AG10803 (cell line): ENCODE measurements around the gene KRT222.

Experiments
- DNase-seq: peaks from one replicate; pipeline ENCODE4 v3.0.0; 2010; ENCODE audit warnings: low read depth
- H3K4me3 ChIP-seq: 2 replicates; pipeline ENCODE4 v1.5.1; 2011; ENCODE audit warnings: mild to moderate bottlenecking, low read length, control low read depth
- TF ChIP-seq, protein P1 (sequence below): conservative IDR thresholded peaks from 2 replicates; pipeline ENCODE4 v1.5.1; 2011; ENCODE audit warnings: mild to moderate bottlenecking, low read length, control low read depth, inconsistent platforms

The KRT222 gene

DNA sequence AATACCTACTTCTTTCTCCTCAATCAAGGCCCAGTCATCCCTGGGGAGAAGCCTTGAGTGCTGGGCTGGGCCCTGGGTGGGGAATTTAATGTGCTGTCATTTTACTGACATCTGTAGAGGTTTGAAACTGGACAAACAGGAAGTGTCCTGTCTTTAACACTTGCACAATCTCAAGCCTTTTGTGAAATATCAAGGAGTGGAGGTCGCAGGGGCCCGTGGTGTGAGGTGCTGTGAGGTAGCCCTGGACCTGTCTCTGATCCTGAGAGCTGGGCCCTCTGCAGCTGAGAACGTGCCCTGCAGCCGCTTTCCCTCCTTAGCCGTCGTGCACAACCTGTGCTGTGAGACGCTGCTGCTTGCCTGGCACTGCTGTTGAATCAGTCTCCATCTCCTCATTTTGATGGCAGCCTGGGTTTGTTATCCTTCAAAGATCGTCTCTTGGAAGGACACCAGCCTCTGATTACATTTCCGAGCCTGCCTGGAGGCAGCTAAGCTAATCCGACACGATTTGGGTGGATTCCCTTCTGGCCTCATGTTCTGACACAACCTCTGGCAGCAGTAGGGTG, 47.2 kb downstream of the KRT222 start:
- no peak overlapping the region for H3K4me3 ChIP-seq
- DNase-seq, result no peak
- TF ChIP-seq, protein P1, sequence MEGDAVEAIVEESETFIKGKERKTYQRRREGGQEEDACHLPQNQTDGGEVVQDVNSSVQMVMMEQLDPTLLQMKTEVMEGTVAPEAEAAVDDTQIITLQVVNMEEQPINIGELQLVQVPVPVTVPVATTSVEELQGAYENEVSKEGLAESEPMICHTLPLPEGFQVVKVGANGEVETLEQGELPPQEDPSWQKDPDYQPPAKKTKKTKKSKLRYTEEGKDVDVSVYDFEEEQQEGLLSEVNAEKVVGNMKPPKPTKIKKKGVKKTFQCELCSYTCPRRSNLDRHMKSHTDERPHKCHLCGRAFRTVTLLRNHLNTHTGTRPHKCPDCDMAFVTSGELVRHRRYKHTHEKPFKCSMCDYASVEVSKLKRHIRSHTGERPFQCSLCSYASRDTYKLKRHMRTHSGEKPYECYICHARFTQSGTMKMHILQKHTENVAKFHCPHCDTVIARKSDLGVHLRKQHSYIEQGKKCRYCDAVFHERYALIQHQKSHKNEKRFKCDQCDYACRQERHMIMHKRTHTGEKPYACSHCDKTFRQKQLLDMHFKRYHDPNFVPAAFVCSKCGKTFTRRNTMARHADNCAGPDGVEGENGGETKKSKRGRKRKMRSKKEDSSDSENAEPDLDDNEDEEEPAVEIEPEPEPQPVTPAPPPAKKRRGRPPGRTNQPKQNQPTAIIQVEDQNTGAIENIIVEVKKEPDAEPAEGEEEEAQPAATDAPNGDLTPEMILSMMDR, result no peak

DNA sequence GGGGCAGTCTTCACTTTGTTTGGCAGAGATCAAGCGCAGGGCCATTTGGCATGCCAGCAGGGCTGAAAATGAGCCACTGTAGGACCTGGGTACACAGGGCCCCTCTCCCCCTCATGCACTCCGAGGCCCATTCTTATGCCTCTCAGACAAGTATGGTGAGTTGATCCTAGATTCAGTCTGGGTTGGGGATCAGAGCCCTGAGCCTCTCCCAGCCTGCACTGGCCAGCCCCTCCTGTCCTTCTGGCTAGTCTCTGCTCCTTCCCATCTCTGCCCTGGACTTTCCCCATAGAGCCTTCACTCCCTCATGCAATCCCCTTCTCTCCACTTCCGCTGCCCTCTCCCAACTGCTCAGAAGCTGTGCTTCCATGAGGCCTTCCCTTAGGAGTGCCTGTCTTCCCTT, 48.4 kb downstream of the KRT222 start:
- no peak overlapping the region for H3K4me3 ChIP-seq
- DNase-seq, result no peak
- TF ChIP-seq, protein P1, result no peak

DNA sequence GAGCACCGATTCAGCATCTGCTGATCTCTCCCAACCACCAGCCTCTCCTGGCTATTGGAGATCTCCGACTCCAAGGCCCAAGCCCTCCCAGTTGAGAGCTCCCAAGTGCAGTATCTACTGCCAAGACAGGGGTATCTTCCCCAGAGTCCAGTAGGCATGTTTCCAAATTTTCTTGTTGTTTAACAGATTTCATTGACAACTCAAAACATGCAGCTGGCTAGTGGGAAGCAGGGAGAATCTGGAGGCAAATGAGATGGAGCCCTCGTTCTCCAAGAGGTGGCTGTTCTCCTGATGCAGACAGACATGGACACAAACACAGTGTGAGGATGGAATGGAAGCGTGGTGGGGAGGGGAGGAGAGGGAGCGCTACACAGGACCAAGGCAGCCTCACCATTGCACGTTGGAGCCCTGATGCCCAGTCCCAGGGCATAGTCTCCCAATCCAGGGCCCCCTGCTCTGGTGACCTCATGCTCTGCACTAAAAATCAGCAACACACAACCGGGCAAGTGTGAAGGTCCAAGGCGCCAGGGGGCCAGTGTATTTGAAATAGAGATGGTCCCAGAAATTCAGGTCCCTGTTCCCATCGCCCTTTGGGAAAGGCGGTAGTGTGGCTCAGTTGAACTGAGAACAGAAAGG, 49.0 kb downstream of the KRT222 start:
- no peak for DNase-seq
- TF ChIP-seq, protein P1, result no peak
- no peak overlapping the region for H3K4me3 ChIP-seq

DNA sequence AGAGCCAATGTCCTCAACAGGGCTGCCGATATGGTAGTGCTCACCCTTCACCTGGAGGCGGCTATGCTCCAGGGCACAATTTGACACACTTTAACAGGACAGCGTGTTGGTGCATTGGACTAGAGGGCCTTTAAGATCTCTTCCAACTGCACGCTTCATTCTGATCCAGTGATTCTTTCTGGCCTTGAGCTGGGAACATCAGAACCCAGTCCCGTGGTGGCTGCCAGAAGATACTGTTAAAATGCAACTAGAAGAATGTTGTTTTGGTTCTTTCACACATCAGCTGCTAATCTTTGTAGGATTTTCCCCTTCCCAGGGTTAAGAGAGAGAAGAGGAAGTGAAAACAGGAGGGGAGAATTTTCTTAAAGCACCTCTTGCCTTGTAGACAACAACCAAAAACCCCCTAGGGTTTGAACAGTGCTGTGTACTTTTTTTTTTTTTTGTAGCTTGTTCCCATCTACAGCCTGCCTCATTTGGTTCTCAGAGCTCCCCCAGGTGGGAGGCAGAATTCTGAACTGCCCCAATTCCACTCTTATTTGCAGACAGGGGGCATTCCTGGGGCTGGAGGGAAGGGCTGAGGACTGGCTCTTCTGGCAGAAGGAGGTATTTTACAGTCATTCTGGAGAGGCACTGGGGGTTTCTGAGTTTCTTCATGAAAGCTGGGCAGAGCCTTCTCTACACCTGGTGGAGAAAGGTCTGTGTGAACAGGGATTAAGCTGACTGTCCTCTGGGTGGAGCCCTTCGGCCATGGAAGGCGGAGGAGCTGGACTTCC, 49.7 kb downstream of the KRT222 start:
- TF ChIP-seq, protein P1, result peak; percentile 55
- peak; percentile 32 for DNase-seq
- no peak overlapping the region for H3K4me3 ChIP-seq

DNA sequence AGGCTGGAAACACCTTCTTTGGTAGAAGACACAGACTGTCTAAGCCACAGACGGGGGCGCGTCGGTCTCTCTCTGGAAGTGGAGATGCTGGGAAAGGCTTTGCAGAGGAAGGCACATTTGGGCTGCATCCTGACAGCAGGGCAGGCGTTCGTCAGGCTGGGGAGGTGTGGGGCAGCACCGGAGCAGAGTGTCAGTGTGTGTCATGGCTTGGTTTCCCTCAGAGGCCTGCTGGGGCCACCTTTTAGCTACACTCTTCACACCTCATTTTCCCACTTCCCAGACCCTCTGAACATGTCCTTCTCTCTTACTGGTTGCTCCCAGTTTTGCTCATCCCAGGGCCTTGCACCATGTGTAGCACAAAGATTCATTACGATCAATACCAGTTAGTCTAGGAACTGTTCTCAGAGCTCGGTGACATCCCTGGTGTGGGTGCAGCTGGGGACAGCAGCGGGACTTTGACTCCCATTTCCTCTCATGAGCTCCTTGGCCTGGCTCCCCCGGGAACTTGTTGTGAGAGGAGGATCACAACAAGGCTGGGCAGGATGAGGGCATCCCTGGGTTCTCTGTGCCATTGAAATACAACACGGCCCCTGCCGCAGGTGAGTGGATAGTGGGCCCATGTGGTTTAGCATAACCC, 50.4 kb downstream of the KRT222 start:
- no peak for DNase-seq
- no peak overlapping the region for H3K4me3 ChIP-seq
- TF ChIP-seq, protein P1, result no peak

DNA sequence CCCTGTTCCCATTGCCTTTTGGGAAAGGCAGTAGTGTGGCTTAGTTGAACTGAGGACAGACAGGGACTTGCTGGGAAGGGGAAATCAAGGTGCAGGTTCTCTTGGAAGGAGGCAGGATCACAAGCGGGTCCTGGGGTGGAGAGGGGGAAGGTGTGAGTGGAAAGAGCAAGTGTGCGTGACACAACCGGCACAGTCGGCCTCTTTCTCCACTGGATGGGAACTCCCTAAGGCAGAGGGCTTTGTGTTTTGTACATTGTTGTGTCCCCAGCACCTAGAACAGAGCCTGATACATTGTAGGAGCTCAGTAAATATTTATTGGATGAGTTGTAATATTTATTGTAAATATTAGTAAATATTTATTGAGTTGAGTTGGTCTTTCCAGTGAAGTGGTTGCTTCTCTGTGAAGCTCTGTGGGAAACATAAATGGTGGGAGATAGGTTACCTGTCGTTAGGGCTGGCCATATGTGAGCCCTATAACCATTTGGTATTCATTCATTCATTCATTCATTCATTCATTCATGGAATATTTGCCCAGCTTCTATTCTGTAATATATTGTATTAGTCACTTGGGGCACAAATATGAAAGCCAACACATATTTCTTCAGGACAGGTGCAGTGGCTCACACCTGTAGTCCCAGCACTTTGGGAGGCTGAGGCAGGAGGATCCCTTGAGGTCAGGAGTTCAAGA, 51.4 kb downstream of the KRT222 start:
- no peak overlapping the region for H3K4me3 ChIP-seq
- DNase-seq, result no peak
- TF ChIP-seq, protein P1, result no peak
